ENCODE measurements around the gene ZNF438. TPM values are rescaled to one million over a fixed set of nuclear protein-coding genes. Genes with fewer than 3 reads are reported as not detected.
"Not testable (repeated sequence)": the region's sequence is repeated elsewhere in the genome, so short reads cannot be mapped to it uniquely, and the experiment has no call there.

Gene ZNF438
- total RNA-seq, 1 donor from 2014 or later = 3.9 TPM

DNA sequence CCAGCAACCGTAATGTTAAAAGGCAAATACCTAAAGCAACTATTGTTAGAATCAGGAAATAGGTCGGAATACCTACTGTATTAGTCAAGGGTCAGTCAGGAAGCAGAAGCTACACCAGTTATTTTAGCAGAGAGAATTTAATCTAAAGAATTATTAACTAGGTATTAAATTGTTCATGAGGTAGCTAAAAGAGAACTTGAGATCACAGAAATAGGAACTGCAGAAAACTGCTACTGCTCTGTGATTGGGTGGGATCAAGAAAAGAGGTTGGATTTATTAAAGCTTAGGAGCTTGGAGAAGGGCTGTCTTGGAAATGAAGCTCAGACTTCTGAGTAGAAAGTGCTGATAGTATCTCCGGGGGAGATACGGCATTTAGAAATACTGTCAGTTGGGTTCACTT is 20.0 kb upstream of the ZNF438 start:
- ChIA-PET POLR2A (no interaction called here), CTCF (no interaction called here)
- H3K9me3 Mint-ChIP-seq = peaks cover 7% of the 10 kb centered on the region
- no peaks in the 10 kb centered on the region for H3K36me3 Mint-ChIP-seq (ENCODE audit: low read depth)
- TF ChIP-seq, protein P1, sequence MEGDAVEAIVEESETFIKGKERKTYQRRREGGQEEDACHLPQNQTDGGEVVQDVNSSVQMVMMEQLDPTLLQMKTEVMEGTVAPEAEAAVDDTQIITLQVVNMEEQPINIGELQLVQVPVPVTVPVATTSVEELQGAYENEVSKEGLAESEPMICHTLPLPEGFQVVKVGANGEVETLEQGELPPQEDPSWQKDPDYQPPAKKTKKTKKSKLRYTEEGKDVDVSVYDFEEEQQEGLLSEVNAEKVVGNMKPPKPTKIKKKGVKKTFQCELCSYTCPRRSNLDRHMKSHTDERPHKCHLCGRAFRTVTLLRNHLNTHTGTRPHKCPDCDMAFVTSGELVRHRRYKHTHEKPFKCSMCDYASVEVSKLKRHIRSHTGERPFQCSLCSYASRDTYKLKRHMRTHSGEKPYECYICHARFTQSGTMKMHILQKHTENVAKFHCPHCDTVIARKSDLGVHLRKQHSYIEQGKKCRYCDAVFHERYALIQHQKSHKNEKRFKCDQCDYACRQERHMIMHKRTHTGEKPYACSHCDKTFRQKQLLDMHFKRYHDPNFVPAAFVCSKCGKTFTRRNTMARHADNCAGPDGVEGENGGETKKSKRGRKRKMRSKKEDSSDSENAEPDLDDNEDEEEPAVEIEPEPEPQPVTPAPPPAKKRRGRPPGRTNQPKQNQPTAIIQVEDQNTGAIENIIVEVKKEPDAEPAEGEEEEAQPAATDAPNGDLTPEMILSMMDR (IDR thresholded peaks at IDR 0.05) = no peak
- H3K27me3 Mint-ChIP-seq = peaks cover 2% of the 10 kb centered on the region
- no peaks in the 10 kb centered on the region for H3K4me1 Mint-ChIP-seq
- DNase-seq (no peak), ATAC-seq (ENCODE audit: low read depth) (no peak)
- H3K27ac Mint-ChIP-seq = no peak overlapping the region
- intact Hi-C loops (cut with micrococcal nuclease) = no loop called here
- no peak overlapping the region for H3K4me3 Mint-ChIP-seq

DNA sequence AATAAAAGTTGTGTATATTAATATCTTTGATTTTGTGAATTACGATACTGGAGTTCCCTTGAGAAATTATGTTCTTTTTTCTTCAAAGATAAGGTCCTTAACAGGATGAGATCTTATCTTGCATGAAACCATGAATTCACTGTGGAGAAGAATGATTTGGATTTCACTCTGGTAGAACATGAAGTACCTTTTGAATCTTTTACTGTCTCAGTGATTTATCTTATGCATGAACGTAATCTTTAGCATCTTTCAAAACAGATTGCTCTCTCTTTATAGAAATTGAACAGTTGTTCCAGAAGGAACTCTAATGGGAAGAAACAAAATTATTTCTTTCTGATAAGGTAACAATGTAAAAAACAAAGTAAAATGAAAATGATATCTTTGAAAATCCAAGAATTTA is 11.0 kb upstream of the ZNF438 start:
- ATAC-seq (ENCODE audit: low read depth) = no peak
- intact Hi-C loops (cut with micrococcal nuclease) = no loop called here

DNA sequence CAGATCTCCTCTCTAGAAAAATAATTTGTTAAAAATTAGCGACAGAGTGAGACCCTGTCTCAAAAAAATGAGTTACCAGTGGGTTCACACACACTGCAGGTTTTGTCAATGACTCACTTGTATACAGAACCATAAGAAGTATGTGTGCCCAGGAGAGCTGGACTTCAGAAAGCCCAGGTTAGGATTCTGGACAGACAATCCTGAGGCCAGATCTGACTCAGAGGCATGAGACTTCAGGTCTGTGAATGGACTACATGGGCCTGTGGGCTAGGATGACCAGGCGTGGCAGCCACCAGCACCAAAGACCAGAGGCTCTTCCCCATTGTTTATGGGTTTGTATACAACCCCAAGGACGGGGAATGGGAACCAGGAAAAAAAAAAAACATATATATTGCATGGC is 9.3 kb upstream of the ZNF438 start:
- no peak for ATAC-seq (ENCODE audit: low read depth)
- Mint-ChIP-seq H3K36me3 (ENCODE audit: low read depth) (no peaks in the 10 kb centered on the region), H3K9me3 (peaks cover 6% of the 10 kb centered on the region), H3K4me1 (peaks cover 9% of the 10 kb centered on the region), H3K27ac (no peak overlapping the region), H3K4me3 (no peak overlapping the region), H3K27me3 (peaks cover 3% of the 10 kb centered on the region)
- DNase-seq = no peak
- POLR2A ChIA-PET = no interaction called here
- CTCF ChIA-PET = no interaction called here
- intact Hi-C loops (cut with micrococcal nuclease) = no loop called here
- TF ChIP-seq, protein P1 (IDR thresholded peaks at IDR 0.05) = no peak

More for the DNA sequence above, 11.0 kb upstream of the ZNF438 start:
- TF ChIP-seq, protein P1 (IDR thresholded peaks at IDR 0.05) = no peak
- CTCF ChIA-PET = no interaction called here
- Mint-ChIP-seq H3K4me3 (no peak overlapping the region), H3K9me3 (peaks cover 7% of the 10 kb centered on the region), H3K27me3 (peaks cover 3% of the 10 kb centered on the region), H3K27ac (no peak overlapping the region), H3K4me1 (peaks cover 9% of the 10 kb centered on the region), H3K36me3 (ENCODE audit: low read depth) (no peaks in the 10 kb centered on the region)
- no peak for DNase-seq
- POLR2A ChIA-PET = no interaction called here

DNA sequence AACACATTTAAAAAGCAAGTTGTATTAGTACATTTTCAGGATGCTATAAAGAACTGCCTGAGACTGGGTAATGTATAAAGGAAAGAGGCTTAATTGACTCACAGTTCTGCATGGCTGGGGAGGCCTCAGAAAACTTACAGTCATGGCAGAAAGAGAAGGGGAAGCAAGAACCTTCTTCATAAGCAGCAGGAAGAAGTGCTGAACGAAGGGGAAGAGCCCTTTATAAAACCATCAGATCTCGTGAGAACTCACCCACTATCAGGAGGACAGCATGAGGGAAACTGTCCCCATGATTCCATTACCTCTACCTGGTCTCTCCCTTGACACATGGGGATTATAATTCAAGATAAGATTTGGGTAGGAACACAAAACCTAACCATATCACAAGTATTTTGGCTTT is 7.3 kb upstream of the ZNF438 start:
- peak; percentile 77 for ATAC-seq (ENCODE audit: low read depth)
- POLR2A ChIA-PET = interaction anchor here (0.8 kb wide), 1 partner anchor 9 kb away, joined by 3 read pairs; no protein-coding TSS in a partner anchor
- H3K27me3 Mint-ChIP-seq; H3K4me1 Mint-ChIP-seq; H3K4me3 Mint-ChIP-seq; CTCF ChIA-PET; DNase-seq; H3K9me3 Mint-ChIP-seq; H3K36me3 Mint-ChIP-seq (ENCODE audit: low read depth): not testable (repeated sequence)
- intact Hi-C loops (cut with micrococcal nuclease) = loop anchor here (10.0 kb wide), 1 partner anchor 694 kb away; the partner anchor contains the start of gene MTPAP
- peak overlapping the region; percentile 84 for H3K27ac Mint-ChIP-seq

DNA sequence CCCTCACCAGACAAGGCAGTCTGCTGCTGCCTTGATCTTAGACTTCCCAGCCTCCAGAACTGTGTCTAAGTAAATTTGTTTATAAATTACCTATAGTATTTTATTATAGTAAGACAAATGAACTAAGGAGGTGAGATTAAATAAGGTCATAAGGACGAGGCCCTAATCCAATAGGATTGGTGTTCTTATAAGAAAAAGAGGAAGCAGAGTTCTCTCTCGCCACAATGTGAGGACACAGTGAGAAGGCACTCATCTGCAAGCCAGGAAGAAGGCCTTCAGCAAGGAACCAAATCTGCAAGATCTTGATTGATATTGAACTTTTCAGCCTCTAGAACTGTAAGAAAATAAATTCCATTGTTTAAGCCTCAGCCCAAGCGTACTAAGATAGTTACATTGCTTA is 6.1 kb upstream of the ZNF438 start:
- no peak overlapping the region for H3K4me3 Mint-ChIP-seq
- no peaks in the 10 kb centered on the region for H3K9me3 Mint-ChIP-seq
- H3K4me1 Mint-ChIP-seq = peaks cover 9% of the 10 kb centered on the region
- POLR2A ChIA-PET = no interaction called here
- no peak overlapping the region for H3K27ac Mint-ChIP-seq
- TF ChIP-seq, protein P1 (IDR thresholded peaks at IDR 0.05) = no peak
- no peaks in the 10 kb centered on the region for H3K36me3 Mint-ChIP-seq (ENCODE audit: low read depth)
- CTCF ChIA-PET = no interaction called here
- intact Hi-C loops (cut with micrococcal nuclease) = loop anchor here (10.0 kb wide), 1 partner anchor 693 kb away; the partner anchor contains the start of gene MTPAP
- no peaks in the 10 kb centered on the region for H3K27me3 Mint-ChIP-seq
- ATAC-seq (ENCODE audit: low read depth) = no peak
- no peak for DNase-seq

DNA sequence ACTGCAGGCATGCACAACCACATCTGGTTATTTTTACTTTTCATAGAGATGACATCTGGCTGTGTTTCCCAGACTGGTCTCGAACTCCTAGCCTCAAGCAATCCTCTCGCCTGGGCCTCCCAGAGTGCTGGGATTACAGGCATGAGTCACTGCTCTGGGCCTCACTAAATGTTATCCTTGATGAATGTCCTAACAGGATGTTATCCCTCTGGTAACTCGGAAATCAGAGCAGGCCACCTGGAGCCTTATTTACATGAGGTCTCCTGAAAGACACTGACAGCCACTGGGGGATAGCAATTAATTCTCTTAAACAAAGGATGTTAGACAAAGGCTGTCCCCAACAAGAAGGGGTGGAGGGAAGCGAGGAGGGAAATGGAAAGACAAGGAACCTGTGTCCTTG is 4.5 kb upstream of the ZNF438 start:
- H3K27me3 Mint-ChIP-seq = no peaks in the 10 kb centered on the region
- DNase-seq (no peak), ATAC-seq (ENCODE audit: low read depth) (no peak)
- no peak overlapping the region for H3K4me3 Mint-ChIP-seq
- H3K4me1 Mint-ChIP-seq = peaks cover 17% of the 10 kb centered on the region
- intact Hi-C loops (cut with micrococcal nuclease) = loop anchor here (10.0 kb wide), 1 partner anchor 691 kb away; the partner anchor contains the start of gene MTPAP
- H3K27ac Mint-ChIP-seq = no peak overlapping the region
- no peaks in the 10 kb centered on the region for H3K9me3 Mint-ChIP-seq
- TF ChIP-seq, protein P1 (IDR thresholded peaks at IDR 0.05) = no peak
- H3K36me3 Mint-ChIP-seq (ENCODE audit: low read depth) = no peaks in the 10 kb centered on the region
- ChIA-PET POLR2A (no interaction called here), CTCF (no interaction called here)

Measured in activated B cell treated with CpG ODN at 0.5 μM for 24 hours (primary cell).